Measurements from ENCODE around the gene CAD.

Gene CAD

GRCh38 chr2:27247893-27248292 lies 30.7 kb downstream of the CAD start:
- TF ChIP-seq CTCF (conservative IDR thresholded peaks at IDR 0.05; ENCODE audit: low read length): no peak
- no peak for TF ChIP-seq EZH2phosphoT487 (IDR thresholded peaks at IDR 0.05; ENCODE audit: borderline replicate concordance)
- Histone ChIP-seq H2AFZ (ENCODE audit: low read length) (no peak overlapping the region), H3K27me3 (ENCODE audit: insufficient read depth, low read length, poor library complexity, severe bottlenecking) (no peaks in the 10 kb centered on the region), H3K36me3 (ENCODE audit: insufficient read depth, low read length) (peaks cover 18% of the 10 kb centered on the region; the same call in 1 of the 2 replicates), H3K9me3 (ENCODE audit: insufficient read depth, low read depth, low read length) (no peaks in the 10 kb centered on the region), H3K79me2 (ENCODE audit: insufficient read depth, low read length) (no peaks in the 10 kb centered on the region), H3F3A (ENCODE audit: low read depth) (no peaks in the 10 kb centered on the region), H3K4me1 (ENCODE audit: insufficient read depth, low read length, poor library complexity, severe bottlenecking) (no peaks in the 10 kb centered on the region), H3K9me2 (replicated peaks; ENCODE audit: low read depth, low read length) (no peaks in the 10 kb centered on the region), H3K9ac (ENCODE audit: low read depth, low read length, poor library complexity, severe bottlenecking) (no peak overlapping the region), H3K4me2 (ENCODE audit: low read depth, low read length, poor library complexity, severe bottlenecking) (no peak overlapping the region), H3K4me3 (ENCODE audit: low read length, poor library complexity, severe bottlenecking) (no peak overlapping the region), H4K20me1 (ENCODE audit: insufficient read depth, low read length, poor library complexity, severe bottlenecking) (no peaks in the 10 kb centered on the region)

GRCh38 chr2:27249159-27249890 lies 32.2 kb downstream of the CAD start:
- Histone ChIP-seq H4K20me1 (ENCODE audit: insufficient read depth, low read length, poor library complexity, severe bottlenecking) (no peaks in the 10 kb centered on the region), H3K36me3 (ENCODE audit: insufficient read depth, low read length) (peaks cover 4% of the 10 kb centered on the region; the same call in 1 of the 2 replicates), H3K9ac (ENCODE audit: low read depth, low read length, poor library complexity, severe bottlenecking) (no peak overlapping the region), H3K4me2 (ENCODE audit: low read depth, low read length, poor library complexity, severe bottlenecking) (no peak overlapping the region), H3K9me3 (ENCODE audit: insufficient read depth, low read depth, low read length) (no peaks in the 10 kb centered on the region), H3K79me2 (ENCODE audit: insufficient read depth, low read length) (no peaks in the 10 kb centered on the region), H3K27me3 (ENCODE audit: insufficient read depth, low read length, poor library complexity, severe bottlenecking) (no peaks in the 10 kb centered on the region), H2AFZ (ENCODE audit: low read length) (no peak overlapping the region), H3K9me2 (replicated peaks; ENCODE audit: low read depth, low read length) (no peaks in the 10 kb centered on the region), H3K4me3 (ENCODE audit: low read length, poor library complexity, severe bottlenecking) (no peak overlapping the region), H3F3A (ENCODE audit: low read depth) (no peaks in the 10 kb centered on the region), H3K4me1 (ENCODE audit: insufficient read depth, low read length, poor library complexity, severe bottlenecking) (no peaks in the 10 kb centered on the region)
- TF ChIP-seq EZH2phosphoT487 (IDR thresholded peaks at IDR 0.05; ENCODE audit: borderline replicate concordance): no peak
- no peak for TF ChIP-seq CTCF (conservative IDR thresholded peaks at IDR 0.05; ENCODE audit: low read length)

GRCh38 chr2:27249891-27250651 lies 32.9 kb downstream of the CAD start:
- Histone ChIP-seq H3K4me3 (ENCODE audit: low read length, poor library complexity, severe bottlenecking) (no peak overlapping the region), H3K36me3 (ENCODE audit: insufficient read depth, low read length) (no peaks in the 10 kb centered on the region), H3K9ac (ENCODE audit: low read depth, low read length, poor library complexity, severe bottlenecking) (no peak overlapping the region), H3K4me1 (ENCODE audit: insufficient read depth, low read length, poor library complexity, severe bottlenecking) (no peaks in the 10 kb centered on the region), H3K9me3 (ENCODE audit: insufficient read depth, low read depth, low read length) (no peaks in the 10 kb centered on the region), H3K79me2 (ENCODE audit: insufficient read depth, low read length) (no peaks in the 10 kb centered on the region), H4K20me1 (ENCODE audit: insufficient read depth, low read length, poor library complexity, severe bottlenecking) (no peaks in the 10 kb centered on the region), H3K4me2 (ENCODE audit: low read depth, low read length, poor library complexity, severe bottlenecking) (no peak overlapping the region), H3K27me3 (ENCODE audit: insufficient read depth, low read length, poor library complexity, severe bottlenecking) (no peaks in the 10 kb centered on the region), H2AFZ (ENCODE audit: low read length) (no peak overlapping the region), H3K9me2 (replicated peaks; ENCODE audit: low read depth, low read length) (no peaks in the 10 kb centered on the region), H3F3A (ENCODE audit: low read depth) (no peaks in the 10 kb centered on the region)
- no peak for TF ChIP-seq EZH2phosphoT487 (IDR thresholded peaks at IDR 0.05; ENCODE audit: borderline replicate concordance)
- peak; percentile 54 for TF ChIP-seq CTCF (conservative IDR thresholded peaks at IDR 0.05; ENCODE audit: low read length)
